ENCODE results near the gene FAM114A2. TPM values are rescaled to one million over a fixed set of nuclear protein-coding genes. Genes with fewer than 3 reads are reported as not detected.
A peak's percentile ranks its signal among the peaks of the same experiment; 100 is the strongest.

The FAM114A2 gene
- total RNA-seq, 3 donors from 2014 or later: 21.6 to 32.1 (median 22.0) TPM

- H3K27ac ChIP-seq: peak overlapping the region; percentile 8 to 62
- no peak overlapping the region for H3K4me3 ChIP-seq
- H3K27me3 ChIP-seq: no peaks in the 10 kb centered on the region
- TF ChIP-seq POLR2AphosphoS5 (IDR thresholded peaks at IDR 0.05) (no peak), CTCF (IDR thresholded peaks at IDR 0.05) (no peak), POLR2A (IDR thresholded peaks at IDR 0.05) (no peak)
- H3K36me3 ChIP-seq: peaks cover 9% of the 10 kb centered on the region
- DNase-seq (ENCODE audit: low spot score in 2 of 2): no peak
- no peaks in the 10 kb centered on the region for H3K4me1 ChIP-seq
- intact Hi-C loops (cut with DNase I; ENCODE audit: low total_unique reads): no loop called here
- no peaks in the 10 kb centered on the region for H3K9me3 ChIP-seq
Measured at GRCh38 chr5:154002511-154003020, 36.1 kb downstream of the FAM114A2 start.

- no peaks in the 10 kb centered on the region for H3K9me3 ChIP-seq
- intact Hi-C loops (cut with DNase I; ENCODE audit: low total_unique reads): no loop called here
- DNase-seq (ENCODE audit: low spot score in 2 of 2): no peak
- no peaks in the 10 kb centered on the region for H3K27me3 ChIP-seq
- H3K27ac ChIP-seq: peak overlapping the region; percentile 8 to 69
- H3K4me3 ChIP-seq: no peak overlapping the region
- no peaks in the 10 kb centered on the region for H3K4me1 ChIP-seq
- TF ChIP-seq CTCF (IDR thresholded peaks at IDR 0.05): no peak
- peak in 1 of 3 donors; percentile 49 for TF ChIP-seq POLR2AphosphoS5 (IDR thresholded peaks at IDR 0.05)
- no peak for TF ChIP-seq POLR2A (IDR thresholded peaks at IDR 0.05)
- H3K36me3 ChIP-seq: peaks cover 14% of the 10 kb centered on the region
Measured at GRCh38 chr5:154002093-154002492, 36.6 kb downstream of the FAM114A2 start.

- Histone ChIP-seq H3K9me3 (no peaks in the 10 kb centered on the region), H3K4me1 (no peaks in the 10 kb centered on the region), H3K36me3 (peaks cover 15% of the 10 kb centered on the region), H3K27me3 (no peaks in the 10 kb centered on the region), H3K27ac (peak overlapping the region in 1 of 2 donors; percentile 69), H3K4me3 (no peak overlapping the region)
- no peak for TF ChIP-seq CTCF (IDR thresholded peaks at IDR 0.05)
- TF ChIP-seq POLR2A (IDR thresholded peaks at IDR 0.05): no peak
- no peak for TF ChIP-seq POLR2AphosphoS5 (IDR thresholded peaks at IDR 0.05)
- intact Hi-C loops (cut with DNase I; ENCODE audit: low total_unique reads): no loop called here
- no peak for DNase-seq (ENCODE audit: low spot score in 2 of 2)
Measured at GRCh38 chr5:154000703-154001102, 38.0 kb downstream of the FAM114A2 start.

- intact Hi-C loops (cut with DNase I; ENCODE audit: low total_unique reads): no loop called here
- DNase-seq (ENCODE audit: low spot score in 2 of 2): no peak
- TF ChIP-seq POLR2AphosphoS5 (IDR thresholded peaks at IDR 0.05): no peak
- TF ChIP-seq POLR2A (IDR thresholded peaks at IDR 0.05): no peak
- no peak for TF ChIP-seq CTCF (IDR thresholded peaks at IDR 0.05)
- Histone ChIP-seq H3K9me3 (no peaks in the 10 kb centered on the region), H3K4me1 (no peaks in the 10 kb centered on the region), H3K27me3 (no peaks in the 10 kb centered on the region), H3K36me3 (peaks cover 15% of the 10 kb centered on the region), H3K4me3 (no peak overlapping the region), H3K27ac (no peak overlapping the region)
Measured at GRCh38 chr5:153999995-154000394, 38.7 kb downstream of the FAM114A2 start.

GRCh38 chr5:153998768-153999167 is 39.9 kb downstream of the FAM114A2 start:
- TF ChIP-seq CTCF (IDR thresholded peaks at IDR 0.05) (no peak), POLR2AphosphoS5 (IDR thresholded peaks at IDR 0.05) (no peak), POLR2A (IDR thresholded peaks at IDR 0.05) (no peak)
- intact Hi-C loops (cut with DNase I; ENCODE audit: low total_unique reads): no loop called here
- H3K9me3 ChIP-seq: no peaks in the 10 kb centered on the region
- H3K27me3 ChIP-seq: no peaks in the 10 kb centered on the region
- DNase-seq (ENCODE audit: low spot score in 2 of 2): no peak
- no peak overlapping the region for H3K27ac ChIP-seq
- H3K36me3 ChIP-seq: peaks cover 15% of the 10 kb centered on the region
- no peaks in the 10 kb centered on the region for H3K4me1 ChIP-seq
- H3K4me3 ChIP-seq: no peak overlapping the region
